K562 (cell line): ENCODE data around the gene TMEM150C.

Experiments used
- AFF4 ChIP-seq: sonication (generic); formaldehyde crosslinking; IDR thresholded peaks from 2 replicates; pipeline ENCODE4 v1.8.0; 2023; ENCODE audit warnings: mild to moderate bottlenecking, missing genetic modification reagents
- CTCF ChIP-seq, 3 experiments: IDR thresholded peaks in 2 of 3; conservative IDR thresholded peaks in 1 of 3; 2 replicates each; pipeline ENCODE4 v1.5.1; 2011 to 2012; ENCODE audit warnings: low read length in 3 of 3, mild to moderate bottlenecking in 3 of 3, control low read depth in 2 of 3, improper control_type of control experiment in 1 of 3, inconsistent platforms in 1 of 3, low read depth in 1 of 3, mixed read lengths in 1 of 3, moderate library complexity in 1 of 3; ENCODE audit not compliant: insufficient read depth in 2 of 3
- HDAC6 ChIP-seq: IDR thresholded peaks from 2 replicates; pipeline ENCODE4 v1.6.1; 2012; ENCODE audit warnings: low read depth, mild to moderate bottlenecking, control low read depth, inconsistent platforms, low read length, moderate library complexity
- MAFK ChIP-seq: IDR thresholded peaks from 2 replicates; pipeline ENCODE4 v1.6.1; 2011; ENCODE audit warnings: low read length, improper control_type of control experiment

- no peak for TF ChIP-seq AFF4
- TF ChIP-seq MAFK, result no peak
- TF ChIP-seq HDAC6, result no peak
- TF ChIP-seq CTCF (IDR thresholded peaks at IDR 0.05 in 2 of 3, conservative IDR thresholded peaks at IDR 0.05 in 1 of 3; ENCODE audit: insufficient read depth in 2 of 3, low read depth in 1 of 3, low read length in 3 of 3), result no peak
These were observed 27.0 kb upstream of the TMEM150C start for GRCh38 chr4:82588771-82589270.
